HepG2 (cell line): ENCODE results near the gene UMOD. TPM values are rescaled to one million over a fixed set of nuclear protein-coding genes. Genes with fewer than 3 reads are reported as not detected.

Experiments used
- ATAC-seq: fragments of 200-7000 bp; cut with Tn5 transposase; 3 replicates; pipeline ENCODE4 v1.9.1; 2020; ENCODE audit warnings: mild to moderate bottlenecking, moderate library complexity
- BruUV-seq: library from RNA; stranded (reverse); fragments of 400-500 nt; replicated peaks from 2 replicates; lab custom pipeline; 2021; lab: Mats Ljungman, UMichigan
- CTCF ChIA-PET: fragments of 300-600 bp; formaldehyde crosslinking; extraction: SDS; loops from one replicate; lab custom pipeline; 2021; ENCODE audit warnings: low total read pairs, inconsistent platforms, low intra/inter-chr PET ratio; lab: Yijun Ruan, JAX
- POLR2A ChIA-PET: fragments of 350-600 bp; sonication (Branson Sonifier 250); formaldehyde crosslinking; loops from one replicate; lab custom pipeline; 2020; ENCODE audit warnings: antibody characterized with exemption, inconsistent platforms; lab: Yijun Ruan, JAX
- DNase-seq: peaks from one replicate; pipeline ENCODE4 v3.0.0-alpha.2; 2015; ENCODE audit warnings: low spot score
- FAIRE-seq: peaks from 3 replicates; lab custom pipeline; 2011; peaks lifted over from hg19 to GRCh38; lab: Jason Lieb, UNC
- H2AFZ ChIP-seq: one replicate; pipeline ENCODE4 v1.6.1; 2011; ENCODE audit warnings: low read length, inconsistent platforms
- H3K27ac ChIP-seq: fragments of 300-600 bp; 3 replicates; pipeline ENCODE4 v1.8.0; 2011; ENCODE audit warnings: mixed run types, mild to moderate bottlenecking, mixed read lengths, low read length, inconsistent platforms; ENCODE audit not compliant: insufficient read depth; ENCODE audit errors: extremely low read length
- H3K27me3 ChIP-seq, 2 experiments: fragments of 200-600 bp in 1 of 2; 2 replicates in 1 of 2; 3 replicates in 1 of 2; pipeline versions ENCODE4 v1.6.0 to v1.8.0; 2011; ENCODE audit warnings: low read length in 2 of 2, mild to moderate bottlenecking in 2 of 2, moderate library complexity in 2 of 2, inconsistent platforms in 1 of 2; ENCODE audit not compliant: insufficient read depth in 2 of 2, control insufficient read depth in 1 of 2
- H3K36me3 ChIP-seq, 2 experiments: fragments of 200-600 bp in 1 of 2; replicated peaks in 1 of 2; 2 replicates in 1 of 2; 3 replicates in 1 of 2; pipeline versions ENCODE4 v1.5.1 to v1.8.0; 2011; ENCODE audit warnings: low read length in 2 of 2, inconsistent platforms in 1 of 2; ENCODE audit not compliant: insufficient read depth in 2 of 2, control insufficient read depth in 1 of 2
- H3K4me1 ChIP-seq: 2 replicates; pipeline ENCODE4 v1.5.1; 2012; ENCODE audit warnings: low read length, inconsistent platforms; ENCODE audit not compliant: insufficient read depth
- H3K4me2 ChIP-seq: 2 replicates; pipeline ENCODE4 v1.6.0; 2011; ENCODE audit warnings: low read depth, low read length, inconsistent platforms
- H3K4me3 ChIP-seq, 3 experiments: fragments of 200-600 bp in 1 of 3; sonication (generic), shearing (Covaris generic) in 1 of 3; replicated peaks in 1 of 3; 2 replicates each; pipeline ENCODE4 v1.5.1; 2011 to 2016; ENCODE audit warnings: low read length in 3 of 3, inconsistent platforms in 2 of 3, low read depth in 2 of 3, mild to moderate bottlenecking in 2 of 3, control low read depth in 1 of 3, mixed read lengths in 1 of 3; ENCODE audit not compliant: insufficient read depth in 1 of 3
- H3K79me2 ChIP-seq: one replicate; pipeline ENCODE4 v1.6.1; 2011; ENCODE audit warnings: low read length, inconsistent platforms; ENCODE audit not compliant: insufficient read depth
- H3K9ac ChIP-seq: 2 replicates; pipeline ENCODE4 v1.6.0; 2011; ENCODE audit warnings: mild to moderate bottlenecking, low read depth, low read length, inconsistent platforms; ENCODE audit not compliant: insufficient read depth
- H3K9me3 ChIP-seq: 2 replicates; pipeline ENCODE4 v1.5.1; 2012; ENCODE audit warnings: mild to moderate bottlenecking, low read length
- H4K20me1 ChIP-seq: 2 replicates; pipeline ENCODE4 v1.6.0; 2011; ENCODE audit warnings: inconsistent platforms, mild to moderate bottlenecking, low read length, moderate library complexity; ENCODE audit not compliant: insufficient read depth
- ELF3 ChIP-seq: IDR thresholded peaks from 2 replicates; pipeline ENCODE4 v1.6.1; 2016; ENCODE audit warnings: missing genetic modification reagents, missing compliant biosample characterization
- KAT7 ChIP-seq: IDR thresholded peaks from 2 replicates; pipeline ENCODE4 v1.6.1; 2018; ENCODE audit warnings: borderline replicate concordance, missing compliant biosample characterization
- ZNF430 ChIP-seq: sonication (generic); formaldehyde crosslinking; IDR thresholded peaks from 2 replicates; pipeline ENCODE4 v1.9.0; 2021; ENCODE audit warnings: mild to moderate bottlenecking, missing genetic modification reagents
- ZNF431 ChIP-seq: sonication (generic); formaldehyde crosslinking; IDR thresholded peaks from 2 replicates; pipeline ENCODE4 v1.9.0; 2022; ENCODE audit warnings: missing genetic modification reagents, low read depth, mild to moderate bottlenecking, borderline replicate concordance
- WGBS: methylation state at CpG from one replicate; pipeline ENCODE4 v1.1.6; 2017; ENCODE audit warnings: low lambda C conversion rate; 5-methylcytosine and 5-hydroxymethylcytosine counted together
- in situ Hi-C: cut with HindIII; loops from 2 replicates; pipeline ENCODE4 v1.10.0; 2017; ENCODE audit warnings: low pct_unique_long_range_greater_than_20kb; ENCODE audit not compliant: extremely low pct_ligation_motif_present
- intact Hi-C: fragments of 100-400 bp; cut with micrococcal nuclease; formaldehyde crosslinking; loops from one replicate; pipeline ENCODE4 v1.10.0; 2022; ENCODE audit not compliant: unreplicated experiment
- polyA plus RNA-seq, 8 experiments: library from polyadenylated mRNA; depleted of rRNA in 3 of 8; stranded (reverse) in 7 of 8; unstranded in 1 of 8; fragments of >200 nt; fragmentation: Illumina TruSeq in 4 of 8; extraction: Trizol in 4 of 8; gene quantifications; 2 replicates each; pipeline versions ENCODE4 v1.2.1 to v1.2.3, GENCODE V29; 2011 to 2016; ENCODE audit warnings: low read depth in 4 of 8, missing spikeins in 1 of 8, mixed read lengths in 1 of 8; ENCODE audit not compliant: insufficient read depth in 1 of 8
- total RNA-seq, 5 experiments: library from RNA; depleted of rRNA; stranded (reverse); fragments of >200 nt; fragmentation: Illumina TruSeq; extraction: Trizol; gene quantifications; 2 replicates each; pipeline ENCODE4 v1.2.3, GENCODE V29; 2016; ENCODE audit warnings: low read depth in 1 of 5
- TF ChIP-seq, protein P1 (sequence below): sonication (generic); formaldehyde crosslinking; IDR thresholded peaks from 2 replicates; pipeline ENCODE4 v1.5.0; 2020; ENCODE audit warnings: mild to moderate bottlenecking, missing genetic modification reagents

The UMOD gene
- total and polyA plus RNA-seq, 2 of the 13 experiments (the other 11 are each of a cell fraction or from before 2014, with no cell fraction given) = not detected

DNA sequence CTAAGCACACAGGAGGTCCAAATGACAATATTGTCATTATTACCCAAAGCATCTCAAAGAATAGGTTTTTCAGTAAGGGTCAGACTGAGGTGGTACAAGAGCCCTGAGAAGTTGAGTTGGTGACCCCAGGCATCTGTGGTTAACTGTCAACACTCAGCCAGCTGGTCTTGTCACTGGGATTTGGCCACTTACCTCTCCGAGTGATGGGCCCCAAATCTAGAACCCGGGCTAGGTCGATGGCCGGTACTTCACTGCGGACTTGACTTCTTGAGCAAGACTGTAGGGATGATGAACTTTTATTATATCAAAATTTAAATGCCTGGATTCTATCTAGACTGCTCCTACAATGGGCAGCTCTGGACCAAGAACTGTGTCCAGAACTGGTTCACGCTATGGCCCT is 36.8 kb downstream of the UMOD start (continued):
- TF ChIP-seq, protein P1, sequence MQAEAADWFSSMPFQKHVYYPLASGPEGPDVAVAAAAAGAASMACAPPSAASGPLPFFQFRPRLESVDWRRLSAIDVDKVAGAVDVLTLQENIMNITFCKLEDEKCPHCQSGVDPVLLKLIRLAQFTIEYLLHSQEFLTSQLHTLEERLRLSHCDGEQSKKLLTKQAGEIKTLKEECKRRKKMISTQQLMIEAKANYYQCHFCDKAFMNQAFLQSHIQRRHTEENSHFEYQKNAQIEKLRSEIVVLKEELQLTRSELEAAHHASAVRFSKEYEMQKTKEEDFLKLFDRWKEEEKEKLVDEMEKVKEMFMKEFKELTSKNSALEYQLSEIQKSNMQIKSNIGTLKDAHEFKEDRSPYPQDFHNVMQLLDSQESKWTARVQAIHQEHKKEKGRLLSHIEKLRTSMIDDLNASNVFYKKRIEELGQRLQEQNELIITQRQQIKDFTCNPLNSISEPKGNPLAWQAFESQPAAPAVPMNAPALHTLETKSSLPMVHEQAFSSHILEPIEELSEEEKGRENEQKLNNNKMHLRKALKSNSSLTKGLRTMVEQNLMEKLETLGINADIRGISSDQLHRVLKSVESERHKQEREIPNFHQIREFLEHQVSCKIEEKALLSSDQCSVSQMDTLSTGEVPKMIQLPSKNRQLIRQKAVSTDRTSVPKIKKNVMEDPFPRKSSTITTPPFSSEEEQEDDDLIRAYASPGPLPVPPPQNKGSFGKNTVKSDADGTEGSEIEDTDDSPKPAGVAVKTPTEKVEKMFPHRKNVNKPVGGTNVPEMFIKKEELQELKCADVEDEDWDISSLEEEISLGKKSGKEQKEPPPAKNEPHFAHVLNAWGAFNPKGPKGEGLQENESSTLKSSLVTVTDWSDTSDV (CRISPR knock-in tag) = no peak

DNA sequence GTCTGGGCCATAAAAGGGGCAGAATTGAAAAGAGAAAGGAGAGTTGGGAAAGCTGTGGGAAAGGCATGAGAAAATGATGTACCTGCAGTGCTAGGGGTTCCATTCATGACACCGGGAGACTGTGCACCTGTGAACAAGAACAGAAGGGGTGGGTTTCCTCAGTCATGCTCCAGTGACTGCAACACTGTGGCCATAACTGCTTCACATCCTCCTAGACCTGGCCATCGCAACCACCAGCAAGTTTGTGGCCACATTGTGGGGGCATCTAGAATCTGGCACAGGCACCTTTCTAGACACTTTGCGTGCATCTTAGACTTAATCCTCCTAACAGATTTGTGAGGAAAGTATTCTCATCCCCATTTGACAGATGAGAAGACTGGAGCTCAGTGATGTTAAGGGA is 37.9 kb downstream of the UMOD start:
- no peaks in the 10 kb centered on the region for H3K79me2 ChIP-seq
- intact Hi-C loops = no loop called here
- H3K36me3 ChIP-seq = no peaks in the 10 kb centered on the region
- WGBS = 10% methylated on average over 3 of the region's 3 CpGs
- H3K27me3 ChIP-seq = peaks cover 0 to 5% of the 10 kb centered on the region in 2 experiments; a peak in 2 of 5 replicates
- ATAC-seq (no peak), DNase-seq (no peak), FAIRE-seq (peak; percentile 21)
- TF ChIP-seq ELF3 (CRISPR knock-in tag) (no peak), ZNF431 (CRISPR knock-in tag) (no peak), KAT7 (CRISPR knock-in tag) (no peak), ZNF430 (CRISPR knock-in tag) (no peak)
- H3K9me3 ChIP-seq = no peaks in the 10 kb centered on the region
- BruUV-seq = no TSS peak
- H3K4me1 ChIP-seq = no peaks in the 10 kb centered on the region
- ChIA-PET CTCF (no interaction called here), POLR2A (no interaction called here)
- H4K20me1 ChIP-seq = no peaks in the 10 kb centered on the region
- H2AFZ ChIP-seq = no peak overlapping the region
- no peak overlapping the region for H3K27ac ChIP-seq
- H3K4me3 ChIP-seq = no peak overlapping the region
- H3K4me2 ChIP-seq = no peak overlapping the region
- H3K9ac ChIP-seq = no peak overlapping the region
- in situ Hi-C loops = loop anchor here (25.0 kb wide), 1 partner anchor 727 kb away; no protein-coding TSS in a partner anchor
